Cerebellar nuclear complex (tissue), 1 donor: ENCODE data around the gene LRP1B.

Experiments
- DNase-seq, 2 experiments: peaks; one replicate each; lab custom pipeline; 2025; lab: John Stamatoyannopoulos, UW

LRP1B gene

GRCh38 chr2:141692829-141693228, 438.0 kb downstream of the LRP1B start:
- no peak for DNase-seq

GRCh38 chr2:141676139-141676538, 454.7 kb downstream of the LRP1B start:
- no peak for DNase-seq

GRCh38 chr2:141666191-141666590, 464.6 kb downstream of the LRP1B start:
- DNase-seq: no peak

GRCh38 chr2:141660232-141660631, 470.6 kb downstream of the LRP1B start:
- no peak for DNase-seq

- peak in 1 of 2 experiments; percentile 19 for DNase-seq
These were observed 476.5 kb downstream of the LRP1B start for GRCh38 chr2:141654311-141654710.

GRCh38 chr2:141653184-141653583, 477.6 kb downstream of the LRP1B start:
- DNase-seq: no peak

DNA sequence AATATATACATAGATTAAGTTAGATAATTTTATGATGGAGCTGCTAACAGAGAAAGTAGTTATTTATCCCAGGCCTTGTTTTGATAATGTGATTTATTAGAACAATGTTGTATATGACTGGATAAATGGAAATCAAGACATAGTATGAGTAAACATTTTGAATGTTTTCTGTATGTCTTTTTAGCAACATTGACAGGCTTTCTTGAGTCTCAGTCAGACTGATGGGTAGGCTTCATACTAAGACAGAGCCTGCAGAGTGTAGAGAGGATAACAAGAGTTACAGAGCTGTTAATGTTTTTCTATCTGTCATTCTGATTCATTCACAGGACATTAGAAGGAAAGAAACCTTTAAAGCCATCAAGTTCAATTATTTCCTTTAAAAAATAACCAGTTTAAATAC, 478.5 kb downstream of the LRP1B start:
- no peak for DNase-seq

GRCh38 chr2:141647353-141647752, 483.5 kb downstream of the LRP1B start:
- DNase-seq: no peak

DNA sequence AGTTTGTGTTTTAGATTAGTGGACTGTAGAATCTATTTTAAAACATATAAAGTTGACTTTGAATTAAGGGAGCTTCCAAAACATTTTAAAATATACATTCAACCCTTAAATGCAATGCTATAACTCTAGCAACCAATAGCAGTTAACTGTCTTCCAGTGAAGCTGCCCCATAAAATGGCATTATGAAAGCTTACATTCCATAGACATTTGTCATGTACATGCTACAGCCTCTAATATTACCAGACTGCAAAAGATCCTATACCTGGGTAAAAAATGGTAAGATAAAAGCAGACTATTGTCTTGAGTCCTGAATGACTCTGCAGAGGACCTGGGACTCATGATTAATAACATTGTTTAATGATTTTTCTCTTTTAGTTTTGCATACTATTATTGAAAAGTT, 489.4 kb downstream of the LRP1B start:
- DNase-seq: no peak

DNA sequence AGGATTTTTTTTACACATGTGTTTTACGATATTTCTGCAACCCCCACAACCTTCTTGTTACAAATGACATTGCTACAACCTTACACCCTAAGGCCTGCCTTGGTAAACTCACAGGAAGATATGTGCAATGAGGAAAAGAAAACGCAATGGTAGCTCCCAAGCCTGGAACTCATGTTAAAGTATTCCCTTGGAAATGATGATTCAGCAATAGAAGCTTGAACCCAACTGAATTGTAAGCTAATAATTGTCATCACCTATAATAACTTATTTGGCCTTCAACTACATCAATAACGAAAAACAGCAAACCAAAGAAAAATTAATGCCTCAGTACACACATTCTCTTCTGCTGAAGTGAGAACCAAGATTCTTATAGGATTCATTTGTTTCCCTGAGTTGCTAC, 491.0 kb downstream of the LRP1B start:
- DNase-seq: no peak

- no peak for DNase-seq
These were observed 497.7 kb downstream of the LRP1B start for GRCh38 chr2:141633132-141633531.

GRCh38 chr2:141630407-141630930, 500.3 kb downstream of the LRP1B start:
- no peak for DNase-seq

- no peak for DNase-seq
These were observed 510.4 kb downstream of the LRP1B start for GRCh38 chr2:141620372-141620771.

- DNase-seq: no peak
These were observed 512.4 kb downstream of the LRP1B start for GRCh38 chr2:141618457-141618856.

- no peak for DNase-seq
These were observed 518.8 kb downstream of the LRP1B start for GRCh38 chr2:141611981-141612380.

DNA sequence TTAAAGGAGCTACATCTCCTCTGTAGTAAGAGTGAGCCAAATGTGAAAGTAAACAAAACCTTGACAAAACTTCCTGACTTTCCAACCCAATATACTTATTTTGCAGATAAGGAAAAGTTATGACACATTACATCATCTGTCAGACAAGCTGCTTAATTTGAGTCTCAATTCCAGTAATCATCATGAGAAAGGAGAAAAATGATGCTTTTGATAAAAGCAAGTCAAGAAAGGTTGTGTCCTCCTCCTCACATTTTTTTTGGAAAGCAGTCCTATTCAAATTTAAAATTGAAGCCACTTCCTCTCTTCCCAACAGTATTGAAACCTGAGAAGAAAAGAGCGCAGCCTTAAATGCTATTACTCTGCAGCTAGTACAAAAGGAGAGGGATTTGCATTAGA, 519.6 kb downstream of the LRP1B start:
- no peak for DNase-seq

GRCh38 chr2:141610564-141611175, 520.1 kb downstream of the LRP1B start:
- no peak for DNase-seq

GRCh38 chr2:141605163-141605562, 525.7 kb downstream of the LRP1B start:
- DNase-seq: no peak

- no peak for DNase-seq
These were observed 529.2 kb downstream of the LRP1B start for GRCh38 chr2:141601511-141602152.

GRCh38 chr2:141599721-141600120, 531.1 kb downstream of the LRP1B start:
- DNase-seq: no peak

DNA sequence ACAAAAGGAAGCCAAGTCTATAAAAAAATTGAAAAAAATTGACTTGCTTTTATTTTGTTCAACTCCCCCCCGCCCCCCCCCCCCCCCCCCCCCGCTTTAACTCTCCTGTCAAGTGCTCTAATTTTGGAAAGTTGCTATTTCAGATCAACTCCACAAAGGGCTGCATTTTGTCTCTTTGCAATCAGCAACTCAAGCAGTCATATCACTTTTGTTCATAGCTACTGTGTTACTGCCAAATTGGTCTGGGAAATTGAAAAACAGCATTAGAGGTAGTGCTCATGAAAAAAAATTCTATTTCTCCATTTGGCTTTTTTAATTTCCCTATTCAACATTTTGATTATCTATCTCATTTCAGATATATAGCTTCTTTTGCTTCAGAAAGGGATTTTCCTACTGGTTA, 531.8 kb downstream of the LRP1B start:
- DNase-seq: no peak

GRCh38 chr2:141595316-141595920, 535.4 kb downstream of the LRP1B start:
- peak in 1 of 2 experiments; percentile 28 for DNase-seq

DNA sequence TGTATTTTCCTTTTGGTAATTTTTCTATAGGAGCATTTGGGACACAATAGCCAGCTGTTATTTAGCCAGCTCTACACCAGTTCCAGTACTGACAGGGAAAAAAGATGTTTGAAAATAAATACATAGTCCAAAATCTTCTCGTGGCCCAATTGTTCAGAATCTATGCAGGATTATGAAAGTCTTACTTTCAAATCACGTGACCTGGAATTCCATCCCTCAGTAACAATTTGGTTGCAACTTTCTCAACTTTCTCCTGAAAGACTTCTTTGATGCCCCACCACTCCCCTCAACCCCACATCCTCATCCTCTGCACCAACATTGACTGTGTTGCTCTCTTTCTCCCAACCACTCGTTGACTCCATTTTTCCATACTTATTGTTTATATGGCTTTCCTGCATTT, 539.0 kb downstream of the LRP1B start:
- no peak for DNase-seq
